ENCODE measurements around the gene SYT17. TPM values are rescaled to one million over a fixed set of nuclear protein-coding genes. Genes with fewer than 3 reads are reported as not detected.
A peak's percentile ranks its signal among the peaks of the same experiment; 100 is the strongest.

Gene SYT17
- total and polyA plus RNA-seq, 4 donors = 3.4 to 13.1 (median 8.6) TPM

DNA sequence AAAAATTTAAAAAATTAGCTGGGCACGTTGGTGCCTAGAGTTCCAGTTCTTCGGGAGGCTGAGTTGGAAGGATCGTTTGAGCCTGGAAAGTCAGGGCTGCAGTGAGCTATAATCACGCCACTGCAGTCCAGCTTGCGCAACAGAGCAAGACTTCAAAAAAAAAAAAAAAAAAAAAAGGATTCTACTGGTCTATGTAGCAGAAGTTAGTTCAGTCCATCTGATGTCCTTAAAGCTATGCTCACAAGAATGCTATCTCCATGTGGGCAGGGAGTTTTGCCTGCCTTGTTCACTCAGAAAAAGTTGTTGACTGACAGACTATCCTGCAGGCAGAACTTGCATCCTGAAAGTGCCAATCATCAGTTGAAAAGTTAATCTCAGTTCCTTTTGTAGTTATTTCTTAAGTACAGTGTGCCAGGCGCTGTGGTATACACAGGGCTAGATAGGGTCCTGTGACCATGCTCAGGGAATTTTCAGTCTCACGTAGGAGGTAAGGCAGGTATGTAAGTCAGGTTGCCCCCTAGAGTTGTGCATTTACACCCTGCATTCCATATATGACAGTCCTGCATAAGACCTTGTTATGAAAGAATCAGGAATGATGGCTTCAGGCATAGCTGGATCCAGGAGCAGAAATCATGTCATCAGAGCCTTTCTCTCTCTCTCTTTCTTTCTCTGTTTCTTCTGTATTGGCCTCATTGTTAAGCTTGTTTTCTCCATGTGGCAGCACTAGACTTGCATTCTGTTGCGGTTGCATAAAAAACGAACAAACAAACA lies 7.6 kb downstream of the SYT17 start:
- H3K4me1 ChIP-seq (ENCODE audit: control insufficient read depth in 5 of 5, insufficient read depth in 5 of 5, low read length in 5 of 5) = peaks cover 0 to 3% (median 0%) of the 10 kb centered on the region in 5 donors
- H3K36me3 ChIP-seq (ENCODE audit: control insufficient read depth in 4 of 4, insufficient read depth in 4 of 4, low read length in 4 of 4) = peaks cover 0 to 2% (median 0%) of the 10 kb centered on the region in 4 donors
- H3K9ac ChIP-seq (ENCODE audit: insufficient read depth in 1 of 2, low read length in 2 of 2) = no peak overlapping the region
- H3K27ac ChIP-seq (ENCODE audit: low read depth in 1 of 2, low read length in 1 of 2) = no peak overlapping the region
- H3K27me3 ChIP-seq (ENCODE audit: control insufficient read depth in 3 of 3, insufficient read depth in 3 of 3, low read length in 2 of 3) = no peaks in the 10 kb centered on the region
- no peak for ATAC-seq (ENCODE audit: insufficient read depth, low FRiP score)
- H3K4me3 ChIP-seq = no peak overlapping the region
- peak in 1 of 3 donors; percentile 44 for DNase-seq
- H3K9me3 ChIP-seq (ENCODE audit: control insufficient read depth in 4 of 4, insufficient read depth in 3 of 4, low read length in 3 of 4) = no peaks in the 10 kb centered on the region
- TF ChIP-seq, protein P1, sequence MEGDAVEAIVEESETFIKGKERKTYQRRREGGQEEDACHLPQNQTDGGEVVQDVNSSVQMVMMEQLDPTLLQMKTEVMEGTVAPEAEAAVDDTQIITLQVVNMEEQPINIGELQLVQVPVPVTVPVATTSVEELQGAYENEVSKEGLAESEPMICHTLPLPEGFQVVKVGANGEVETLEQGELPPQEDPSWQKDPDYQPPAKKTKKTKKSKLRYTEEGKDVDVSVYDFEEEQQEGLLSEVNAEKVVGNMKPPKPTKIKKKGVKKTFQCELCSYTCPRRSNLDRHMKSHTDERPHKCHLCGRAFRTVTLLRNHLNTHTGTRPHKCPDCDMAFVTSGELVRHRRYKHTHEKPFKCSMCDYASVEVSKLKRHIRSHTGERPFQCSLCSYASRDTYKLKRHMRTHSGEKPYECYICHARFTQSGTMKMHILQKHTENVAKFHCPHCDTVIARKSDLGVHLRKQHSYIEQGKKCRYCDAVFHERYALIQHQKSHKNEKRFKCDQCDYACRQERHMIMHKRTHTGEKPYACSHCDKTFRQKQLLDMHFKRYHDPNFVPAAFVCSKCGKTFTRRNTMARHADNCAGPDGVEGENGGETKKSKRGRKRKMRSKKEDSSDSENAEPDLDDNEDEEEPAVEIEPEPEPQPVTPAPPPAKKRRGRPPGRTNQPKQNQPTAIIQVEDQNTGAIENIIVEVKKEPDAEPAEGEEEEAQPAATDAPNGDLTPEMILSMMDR (IDR thresholded peaks at IDR 0.05; ENCODE audit: control extremely low read depth, extremely low read depth) = no peak
- WGBS, 2 donors = 69 to 72% methylated on average over 9 of the region's 9 CpGs

DNA sequence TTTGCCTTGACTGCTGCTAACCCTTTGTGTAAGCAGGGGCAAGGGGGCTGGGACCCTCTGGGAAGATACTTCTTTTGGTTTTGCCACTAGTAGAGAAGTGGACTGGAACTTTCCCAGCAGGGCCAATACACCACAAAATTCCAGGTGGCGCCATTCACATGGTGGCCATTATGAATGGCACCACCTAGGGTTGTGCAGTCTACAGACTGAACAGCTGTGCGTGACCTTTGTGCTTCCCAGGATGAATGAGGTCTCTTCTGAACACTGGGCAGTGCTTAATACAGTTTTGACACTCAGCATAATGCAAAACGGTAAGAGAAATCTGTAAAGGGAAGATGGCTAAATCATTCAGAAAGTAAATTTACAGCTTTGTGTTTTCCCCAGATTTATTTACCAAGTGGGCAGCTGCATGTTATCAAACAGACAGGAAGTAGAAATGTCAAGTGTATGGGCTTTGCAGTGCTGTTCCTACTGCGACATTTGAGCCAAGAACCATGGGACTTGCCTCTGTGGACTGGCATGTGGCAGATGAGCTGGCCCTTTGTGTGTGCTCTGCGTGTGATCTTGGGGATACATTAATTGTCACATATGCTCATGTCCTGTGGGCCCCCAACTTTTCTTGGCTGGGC lies 9.2 kb downstream of the SYT17 start:
- ATAC-seq (ENCODE audit: insufficient read depth, low FRiP score) = no peak
- TF ChIP-seq, protein P1 (IDR thresholded peaks at IDR 0.05; ENCODE audit: control extremely low read depth, extremely low read depth) = no peak

DNA sequence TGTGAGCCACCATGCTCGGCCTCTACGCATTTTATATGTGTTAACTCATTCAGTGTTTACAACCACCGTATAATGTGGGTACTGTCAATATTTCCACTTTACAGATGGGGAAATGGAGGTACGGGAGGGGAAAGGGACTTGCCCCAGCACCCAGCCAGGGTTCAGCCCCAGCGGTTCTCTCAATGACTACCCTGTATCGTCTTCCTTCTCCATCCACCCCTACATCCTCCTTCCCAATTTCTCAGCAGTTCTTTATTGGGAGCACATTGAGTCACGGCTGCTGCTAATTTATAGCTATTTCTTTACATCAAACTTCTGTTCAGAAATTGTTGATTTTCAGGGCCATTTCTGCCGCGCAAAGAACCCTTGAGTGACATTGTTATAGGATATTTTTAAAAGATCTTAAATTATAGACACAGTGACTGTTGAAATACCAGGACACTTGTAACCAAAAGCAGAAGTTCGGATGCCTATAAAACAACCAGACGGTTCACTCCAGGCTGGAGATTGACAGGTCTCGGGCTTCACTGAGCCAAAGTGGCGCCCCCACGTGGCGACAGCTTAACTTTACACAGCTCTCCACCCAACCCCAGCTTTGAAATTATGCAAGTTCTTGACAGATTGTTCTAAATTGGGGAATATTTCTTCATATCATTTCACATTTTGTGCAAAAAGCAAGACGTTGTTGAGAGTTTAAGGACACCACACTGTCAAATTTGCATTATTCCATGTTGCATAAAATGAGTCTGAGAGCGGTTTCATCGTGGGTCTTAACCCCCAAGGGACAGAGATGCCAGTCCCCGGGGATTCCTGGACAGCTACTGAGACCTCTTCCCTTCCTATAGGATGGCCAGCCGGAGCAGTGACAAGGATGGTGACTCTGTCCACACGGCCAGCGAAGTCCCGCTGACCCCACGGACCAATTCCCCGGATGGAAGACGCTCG lies 11.8 kb downstream of the SYT17 start:
- TF ChIP-seq, protein P1 (IDR thresholded peaks at IDR 0.05; ENCODE audit: control extremely low read depth, extremely low read depth) = peak; percentile 44
- Histone ChIP-seq H3K4me3 (no peak overlapping the region), H3K9me3 (ENCODE audit: control insufficient read depth in 4 of 4, insufficient read depth in 3 of 4, low read length in 3 of 4) (no peaks in the 10 kb centered on the region), H3K36me3 (ENCODE audit: control insufficient read depth in 4 of 4, insufficient read depth in 4 of 4, low read length in 4 of 4) (peaks cover 0 to 1% (median 0%) of the 10 kb centered on the region in 4 donors), H3K27ac (ENCODE audit: low read depth in 1 of 2, low read length in 1 of 2) (no peak overlapping the region), H3K4me1 (ENCODE audit: control insufficient read depth in 5 of 5, insufficient read depth in 5 of 5, low read length in 5 of 5) (peaks cover 0 to 9% (median 0%) of the 10 kb centered on the region in 5 donors), H3K9ac (ENCODE audit: insufficient read depth in 1 of 2, low read length in 2 of 2) (no peak overlapping the region), H3K27me3 (ENCODE audit: control insufficient read depth in 3 of 3, insufficient read depth in 3 of 3, low read length in 2 of 3) (no peaks in the 10 kb centered on the region)
- DNase-seq (peak; percentile 46 to 51 (median 51)), ATAC-seq (ENCODE audit: insufficient read depth, low FRiP score) (peak; percentile 80)
- 59 to 65% methylated on average over 27 of the region's 27 CpGs for WGBS, 2 donors

More for the DNA sequence above, 9.2 kb downstream of the SYT17 start:
- peak; percentile 18 to 77 (median 67) for DNase-seq
- Histone ChIP-seq H3K36me3 (ENCODE audit: control insufficient read depth in 4 of 4, insufficient read depth in 4 of 4, low read length in 4 of 4) (peaks cover 0 to 2% (median 0%) of the 10 kb centered on the region in 4 donors), H3K4me1 (ENCODE audit: control insufficient read depth in 5 of 5, insufficient read depth in 5 of 5, low read length in 5 of 5) (peaks cover 0 to 3% (median 0%) of the 10 kb centered on the region in 5 donors), H3K4me3 (no peak overlapping the region), H3K27me3 (ENCODE audit: control insufficient read depth in 3 of 3, insufficient read depth in 3 of 3, low read length in 2 of 3) (no peaks in the 10 kb centered on the region), H3K9ac (ENCODE audit: insufficient read depth in 1 of 2, low read length in 2 of 2) (no peak overlapping the region), H3K27ac (ENCODE audit: low read depth in 1 of 2, low read length in 1 of 2) (no peak overlapping the region), H3K9me3 (ENCODE audit: control insufficient read depth in 4 of 4, insufficient read depth in 3 of 4, low read length in 3 of 4) (no peaks in the 10 kb centered on the region)
- 81% methylated on average over 5 of the region's 5 CpGs for WGBS, 2 donors

All from lung (tissue), 12 donors.